HFF-Myc (cell line): ENCODE results near the gene C16orf86.

ENCODE experiments used
- DNase-seq: peaks from one replicate; pipeline ENCODE4 v3.0.0-alpha.2; 2011; ENCODE audit warnings: low read depth; ENCODE audit errors: extremely low read depth
- H3K4me3 ChIP-seq: replicated peaks from 2 replicates; pipeline ENCODE4 v1.5.1; 2011; ENCODE audit warnings: low read depth, mild to moderate bottlenecking, control low read depth, low read length
- CTCF ChIP-seq: IDR thresholded peaks from 2 replicates; pipeline ENCODE4 v1.5.1; 2012; ENCODE audit warnings: mild to moderate bottlenecking, low read depth, low read length, control low read depth; ENCODE audit errors: missing control alignments

C16orf86 gene

GRCh38 chr16:67648764-67649407 is 17.7 kb upstream of the C16orf86 start:
- no peak for TF ChIP-seq CTCF
- no peak overlapping the region for H3K4me3 ChIP-seq
- DNase-seq = no peak

- no peak for TF ChIP-seq CTCF
- DNase-seq = no peak
Measured at GRCh38 chr16:67649494-67649931, 17.1 kb upstream of the C16orf86 start.

GRCh38 chr16:67650023-67650422 is 16.6 kb upstream of the C16orf86 start:
- H3K4me3 ChIP-seq = no peak overlapping the region

More at GRCh38 chr16:67649494-67649931, 17.1 kb upstream of the C16orf86 start:
- no peak overlapping the region for H3K4me3 ChIP-seq

GRCh38 chr16:67651039-67651438 is 15.6 kb upstream of the C16orf86 start:
- no peak overlapping the region for H3K4me3 ChIP-seq
- no peak for TF ChIP-seq CTCF
- DNase-seq = no peak

More at GRCh38 chr16:67650023-67650422, 16.6 kb upstream of the C16orf86 start:
- no peak for TF ChIP-seq CTCF
- DNase-seq = no peak

- no peak for TF ChIP-seq CTCF
- DNase-seq = no peak
Measured at GRCh38 chr16:67651847-67652246, 14.8 kb upstream of the C16orf86 start.

GRCh38 chr16:67652578-67653127 is 14.0 kb upstream of the C16orf86 start:
- no peak for DNase-seq
- no peak for TF ChIP-seq CTCF
- peak overlapping the region; percentile 33; the same call in 1 of the 2 replicates for H3K4me3 ChIP-seq

More at GRCh38 chr16:67651847-67652246, 14.8 kb upstream of the C16orf86 start:
- no peak overlapping the region for H3K4me3 ChIP-seq
